K562 (cell line): ENCODE measurements around the gene CXCL12.

ENCODE experiments used
- CREB1 ChIP-seq, 2 experiments: sonication (generic) in 1 of 2; formaldehyde crosslinking in 1 of 2; IDR thresholded peaks; 2 replicates each; pipeline versions ENCODE4 v1.6.1 to v1.8.0; 2012 to 2022; ENCODE audit warnings: inconsistent platforms in 1 of 2, mild to moderate bottlenecking in 1 of 2, missing genetic modification reagents in 1 of 2, moderate library complexity in 1 of 2
- EGR1 ChIP-seq: fragments of 450-650 bp; conservative IDR thresholded peaks from 2 replicates; pipeline ENCODE4 v1.6.1; 2017; ENCODE audit warnings: mild to moderate bottlenecking
- EP300 ChIP-seq: IDR thresholded peaks from 2 replicates; pipeline ENCODE4 v1.6.1; 2012; ENCODE audit warnings: low read length, improper control_type of control experiment
- EZH2 ChIP-seq: IDR thresholded peaks from 2 replicates; pipeline ENCODE4 v1.6.1; 2012; ENCODE audit warnings: low read depth, mild to moderate bottlenecking, inconsistent platforms, low read length, borderline replicate concordance
- NUFIP1 ChIP-seq: fragments of 450-650 bp; IDR thresholded peaks from 2 replicates; pipeline ENCODE4 v1.6.1; 2018; ENCODE audit not compliant: partially characterized antibody
- SRF ChIP-seq, 2 experiments: fragments of 250-450, 450-650 bp in 1 of 2; sonication (Bioruptor Pico) in 1 of 2; sonication (generic) in 1 of 2; formaldehyde crosslinking; IDR thresholded peaks; 2 replicates each; pipeline versions ENCODE4 v1.5.0 to v1.5.1; 2020 to 2022; ENCODE audit warnings: mild to moderate bottlenecking in 1 of 2, missing genetic modification reagents in 1 of 2
- TBL1XR1 ChIP-seq, 2 experiments: IDR thresholded peaks; 2 replicates each; pipeline ENCODE4 v1.6.1; 2012; ENCODE audit warnings: improper control_type of control experiment in 2 of 2, low read length in 2 of 2, mild to moderate bottlenecking in 1 of 2
- U2AF2 ChIP-seq: fragments of 200-400 bp; formaldehyde crosslinking; optimal IDR thresholded peaks from 2 replicates; pipeline ENCODE3; 2017; ENCODE audit warnings: low read depth, mild to moderate bottlenecking, low read length
- ZNF76 ChIP-seq: fragments of 250-450 bp; sonication (Bioruptor Pico); IDR thresholded peaks from 2 replicates; pipeline ENCODE4 v1.4.0; 2020; ENCODE audit warnings: mild to moderate bottlenecking, moderate library complexity, borderline replicate concordance
- ZSCAN29 ChIP-seq: fragments of 450-650 bp; IDR thresholded peaks from 2 replicates; pipeline ENCODE4 v1.6.1; 2017
- TF ChIP-seq, protein P1 (sequence below), 3 experiments: IDR thresholded peaks in 2 of 3; conservative IDR thresholded peaks in 1 of 3; 2 replicates each; pipeline ENCODE4 v1.5.1; 2011 to 2012; ENCODE audit warnings: low read length in 3 of 3, mild to moderate bottlenecking in 3 of 3, control low read depth in 2 of 3, improper control_type of control experiment in 1 of 3, inconsistent platforms in 1 of 3, low read depth in 1 of 3, mixed read lengths in 1 of 3, moderate library complexity in 1 of 3; ENCODE audit not compliant: insufficient read depth in 2 of 3
- TF ChIP-seq, protein P2 (sequence below): sonication (generic); formaldehyde crosslinking; IDR thresholded peaks from 2 replicates; pipeline ENCODE4 v1.8.1; 2023; ENCODE audit warnings: mild to moderate bottlenecking, missing genetic modification reagents
- TF ChIP-seq, protein P3 (sequence below): fragments of 250-450 bp; sonication (Bioruptor Pico); IDR thresholded peaks from 2 replicates; pipeline ENCODE4 v1.5.0; 2021

GRCh38 chr10:44343843-44344242, 41.1 kb downstream of the CXCL12 start:
- TF ChIP-seq CREB1 (IDR thresholded peaks at IDR 0.05) (no peak), CREB1 (CRISPR knock-in tag; IDR thresholded peaks at IDR 0.05) (no peak), U2AF2 (no peak), EGR1 (no peak), ZNF76 (CRISPR knock-in tag) (no peak), ZSCAN29 (no peak), EZH2 (no peak), TBL1XR1 (IDR thresholded peaks at IDR 0.05; ENCODE audit: low read length in 2 of 2) (no peak), EP300 (no peak), SRF (CRISPR knock-in tag; IDR thresholded peaks at IDR 0.05) (no peak), NUFIP1 (no peak)
- TF ChIP-seq, protein P1, sequence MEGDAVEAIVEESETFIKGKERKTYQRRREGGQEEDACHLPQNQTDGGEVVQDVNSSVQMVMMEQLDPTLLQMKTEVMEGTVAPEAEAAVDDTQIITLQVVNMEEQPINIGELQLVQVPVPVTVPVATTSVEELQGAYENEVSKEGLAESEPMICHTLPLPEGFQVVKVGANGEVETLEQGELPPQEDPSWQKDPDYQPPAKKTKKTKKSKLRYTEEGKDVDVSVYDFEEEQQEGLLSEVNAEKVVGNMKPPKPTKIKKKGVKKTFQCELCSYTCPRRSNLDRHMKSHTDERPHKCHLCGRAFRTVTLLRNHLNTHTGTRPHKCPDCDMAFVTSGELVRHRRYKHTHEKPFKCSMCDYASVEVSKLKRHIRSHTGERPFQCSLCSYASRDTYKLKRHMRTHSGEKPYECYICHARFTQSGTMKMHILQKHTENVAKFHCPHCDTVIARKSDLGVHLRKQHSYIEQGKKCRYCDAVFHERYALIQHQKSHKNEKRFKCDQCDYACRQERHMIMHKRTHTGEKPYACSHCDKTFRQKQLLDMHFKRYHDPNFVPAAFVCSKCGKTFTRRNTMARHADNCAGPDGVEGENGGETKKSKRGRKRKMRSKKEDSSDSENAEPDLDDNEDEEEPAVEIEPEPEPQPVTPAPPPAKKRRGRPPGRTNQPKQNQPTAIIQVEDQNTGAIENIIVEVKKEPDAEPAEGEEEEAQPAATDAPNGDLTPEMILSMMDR (IDR thresholded peaks at IDR 0.05 in 2 of 3, conservative IDR thresholded peaks at IDR 0.05 in 1 of 3; ENCODE audit: insufficient read depth in 2 of 3, low read depth in 1 of 3, low read length in 3 of 3), result no peak
- TF ChIP-seq, protein P2, sequence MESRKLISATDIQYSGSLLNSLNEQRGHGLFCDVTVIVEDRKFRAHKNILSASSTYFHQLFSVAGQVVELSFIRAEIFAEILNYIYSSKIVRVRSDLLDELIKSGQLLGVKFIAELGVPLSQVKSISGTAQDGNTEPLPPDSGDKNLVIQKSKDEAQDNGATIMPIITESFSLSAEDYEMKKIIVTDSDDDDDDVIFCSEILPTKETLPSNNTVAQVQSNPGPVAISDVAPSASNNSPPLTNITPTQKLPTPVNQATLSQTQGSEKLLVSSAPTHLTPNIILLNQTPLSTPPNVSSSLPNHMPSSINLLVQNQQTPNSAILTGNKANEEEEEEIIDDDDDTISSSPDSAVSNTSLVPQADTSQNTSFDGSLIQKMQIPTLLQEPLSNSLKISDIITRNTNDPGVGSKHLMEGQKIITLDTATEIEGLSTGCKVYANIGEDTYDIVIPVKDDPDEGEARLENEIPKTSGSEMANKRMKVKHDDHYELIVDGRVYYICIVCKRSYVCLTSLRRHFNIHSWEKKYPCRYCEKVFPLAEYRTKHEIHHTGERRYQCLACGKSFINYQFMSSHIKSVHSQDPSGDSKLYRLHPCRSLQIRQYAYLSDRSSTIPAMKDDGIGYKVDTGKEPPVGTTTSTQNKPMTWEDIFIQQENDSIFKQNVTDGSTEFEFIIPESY (CRISPR knock-in tag), result no peak
- TF ChIP-seq, protein P3, sequence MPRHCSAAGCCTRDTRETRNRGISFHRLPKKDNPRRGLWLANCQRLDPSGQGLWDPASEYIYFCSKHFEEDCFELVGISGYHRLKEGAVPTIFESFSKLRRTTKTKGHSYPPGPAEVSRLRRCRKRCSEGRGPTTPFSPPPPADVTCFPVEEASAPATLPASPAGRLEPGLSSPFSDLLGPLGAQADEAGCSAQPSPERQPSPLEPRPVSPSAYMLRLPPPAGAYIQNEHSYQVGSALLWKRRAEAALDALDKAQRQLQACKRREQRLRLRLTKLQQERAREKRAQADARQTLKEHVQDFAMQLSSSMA (CRISPR knock-in tag), result no peak
